ENCODE results near the gene WNT7B.
A peak's percentile ranks its signal among the peaks of the same experiment; 100 is the strongest.
"Not testable (repeated sequence)": the region's sequence is repeated elsewhere in the genome, so short reads cannot be mapped to it uniquely, and the experiment has no call there.

WNT7B gene

GRCh38 chr22:46007848-46008261 lies 30.9 kb upstream of the WNT7B start:
- no peak overlapping the region for H3K27ac ChIP-seq (ENCODE audit: low read depth, low read length)
- H3F3A ChIP-seq (ENCODE audit: control insufficient read depth, insufficient read depth), result no peaks in the 10 kb centered on the region
- no peaks in the 10 kb centered on the region for H3K9me2 ChIP-seq (replicated peaks; ENCODE audit: control insufficient read depth, low read length)
- no peaks in the 10 kb centered on the region for H4K20me1 ChIP-seq (ENCODE audit: control insufficient read depth, insufficient read depth, low read depth, low read length)
- H3K9me3 ChIP-seq (ENCODE audit: control insufficient read depth, insufficient read depth, low read length), result peaks cover 4% of the 10 kb centered on the region; the same call in 1 of the 2 replicates
- H3K4me3 ChIP-seq (ENCODE audit: low read length), result no peak overlapping the region
- H3K4me2 ChIP-seq (ENCODE audit: low read length), result no peak overlapping the region
- H3K36me3 ChIP-seq (ENCODE audit: control insufficient read depth, low read length), result no peaks in the 10 kb centered on the region
- H3K79me2 ChIP-seq (ENCODE audit: control insufficient read depth, low read length), result no peaks in the 10 kb centered on the region
- no peaks in the 10 kb centered on the region for H3K27me3 ChIP-seq (ENCODE audit: control insufficient read depth, low read length)
- peaks cover 7% of the 10 kb centered on the region for H3K4me1 ChIP-seq (ENCODE audit: control insufficient read depth, low read length)
- no peak for TF ChIP-seq EZH2phosphoT487 (IDR thresholded peaks at IDR 0.05; ENCODE audit: borderline replicate concordance, low read length)
- TF ChIP-seq CTCF (IDR thresholded peaks at IDR 0.05; ENCODE audit: low read depth, low read length, poor library complexity, severe bottlenecking), result no peak

GRCh38 chr22:46007003-46007847 lies 30.3 kb upstream of the WNT7B start:
- H3K27ac ChIP-seq (ENCODE audit: low read depth, low read length), result no peak overlapping the region
- no peaks in the 10 kb centered on the region for H3K27me3 ChIP-seq (ENCODE audit: control insufficient read depth, low read length)
- H3K79me2 ChIP-seq (ENCODE audit: control insufficient read depth, low read length), result no peaks in the 10 kb centered on the region
- TF ChIP-seq EZH2phosphoT487 (IDR thresholded peaks at IDR 0.05; ENCODE audit: borderline replicate concordance, low read length) (no peak), CTCF (IDR thresholded peaks at IDR 0.05; ENCODE audit: low read depth, low read length, poor library complexity, severe bottlenecking) (no peak)
- H3K4me1 ChIP-seq (ENCODE audit: control insufficient read depth, low read length), result peaks cover 6% of the 10 kb centered on the region; the same call in 1 of the 2 replicates
- H3K9me3 ChIP-seq (ENCODE audit: control insufficient read depth, insufficient read depth, low read length), result peaks cover 4% of the 10 kb centered on the region; the same call in 1 of the 2 replicates
- no peak overlapping the region for H3K4me2 ChIP-seq (ENCODE audit: low read length)
- H3K9me2 ChIP-seq (replicated peaks; ENCODE audit: control insufficient read depth, low read length), result no peaks in the 10 kb centered on the region
- no peaks in the 10 kb centered on the region for H3K36me3 ChIP-seq (ENCODE audit: control insufficient read depth, low read length)
- no peaks in the 10 kb centered on the region for H4K20me1 ChIP-seq (ENCODE audit: control insufficient read depth, insufficient read depth, low read depth, low read length)
- no peaks in the 10 kb centered on the region for H3F3A ChIP-seq (ENCODE audit: control insufficient read depth, insufficient read depth)
- H3K4me3 ChIP-seq (ENCODE audit: low read length), result no peak overlapping the region

- TF ChIP-seq CTCF (IDR thresholded peaks at IDR 0.05; ENCODE audit: low read depth, low read length, poor library complexity, severe bottlenecking), result peak; percentile 95
- no peak for TF ChIP-seq EZH2phosphoT487 (IDR thresholded peaks at IDR 0.05; ENCODE audit: borderline replicate concordance, low read length)
- H3K4me2 ChIP-seq (ENCODE audit: low read length), result peak overlapping the region; percentile 31; the same call in 1 of the 2 replicates
- H3K36me3 ChIP-seq (ENCODE audit: control insufficient read depth, low read length), result no peaks in the 10 kb centered on the region
- H4K20me1 ChIP-seq (ENCODE audit: control insufficient read depth, insufficient read depth, low read depth, low read length), result no peaks in the 10 kb centered on the region
- H3K9me3 ChIP-seq (ENCODE audit: control insufficient read depth, insufficient read depth, low read length), result peaks cover 4% of the 10 kb centered on the region; the same call in 1 of the 2 replicates
- no peak overlapping the region for H3K27ac ChIP-seq (ENCODE audit: low read depth, low read length)
- no peaks in the 10 kb centered on the region for H3K9me2 ChIP-seq (replicated peaks; ENCODE audit: control insufficient read depth, low read length)
- peaks cover 6% of the 10 kb centered on the region; the same call in 1 of the 2 replicates for H3K4me1 ChIP-seq (ENCODE audit: control insufficient read depth, low read length)
- H3K4me3 ChIP-seq (ENCODE audit: low read length), result no peak overlapping the region
- H3K27me3 ChIP-seq (ENCODE audit: control insufficient read depth, low read length), result no peaks in the 10 kb centered on the region
- no peaks in the 10 kb centered on the region for H3F3A ChIP-seq (ENCODE audit: control insufficient read depth, insufficient read depth)
- no peaks in the 10 kb centered on the region for H3K79me2 ChIP-seq (ENCODE audit: control insufficient read depth, low read length)
These were observed 29.5 kb upstream of the WNT7B start for GRCh38 chr22:46006379-46007002.

- not testable (repeated sequence) for H3K79me2 ChIP-seq (ENCODE audit: control insufficient read depth, low read length); H3K36me3 ChIP-seq (ENCODE audit: control insufficient read depth, low read length); H4K20me1 ChIP-seq (ENCODE audit: control insufficient read depth, insufficient read depth, low read depth, low read length); H3K9me2 ChIP-seq (replicated peaks; ENCODE audit: control insufficient read depth, low read length); H3K27ac ChIP-seq (ENCODE audit: low read depth, low read length); H3K4me1 ChIP-seq (ENCODE audit: control insufficient read depth, low read length); H3K27me3 ChIP-seq (ENCODE audit: control insufficient read depth, low read length); H3K9me3 ChIP-seq (ENCODE audit: control insufficient read depth, insufficient read depth, low read length); H3K4me2 ChIP-seq (ENCODE audit: low read length); H3F3A ChIP-seq (ENCODE audit: control insufficient read depth, insufficient read depth); H3K4me3 ChIP-seq (ENCODE audit: low read length)
These were observed 28.2 kb upstream of the WNT7B start for GRCh38 chr22:46005116-46005705.
